GM19238 (cell line): Measurements from ENCODE around the gene HIVEP3.

Source experiments
- DNase-seq: peaks from one replicate; pipeline ENCODE4 v3.0.0; 2011; ENCODE audit warnings: low spot score; ENCODE audit not compliant: insufficient read length

HIVEP3 gene

GRCh38 chr1:41538741-41539417, 379.8 kb downstream of the HIVEP3 start:
- no peak for DNase-seq

- no peak for DNase-seq
These were observed 380.9 kb downstream of the HIVEP3 start for GRCh38 chr1:41537788-41538351.

- DNase-seq: no peak
These were observed 381.5 kb downstream of the HIVEP3 start for GRCh38 chr1:41537251-41537650.

GRCh38 chr1:41536361-41536802, 382.3 kb downstream of the HIVEP3 start:
- no peak for DNase-seq

- DNase-seq: no peak
These were observed 383.0 kb downstream of the HIVEP3 start for GRCh38 chr1:41535716-41536115.

GRCh38 chr1:41535276-41535675, 383.4 kb downstream of the HIVEP3 start:
- DNase-seq: no peak

- DNase-seq: no peak
These were observed 384.3 kb downstream of the HIVEP3 start for GRCh38 chr1:41534181-41535076.

GRCh38 chr1:41533731-41534080, 385.0 kb downstream of the HIVEP3 start:
- DNase-seq: no peak

GRCh38 chr1:41533016-41533730, 385.5 kb downstream of the HIVEP3 start:
- DNase-seq: no peak

GRCh38 chr1:41532206-41532975, 386.3 kb downstream of the HIVEP3 start:
- DNase-seq: no peak

GRCh38 chr1:41530411-41530810, 388.3 kb downstream of the HIVEP3 start:
- DNase-seq: no peak

GRCh38 chr1:41529621-41530395, 388.9 kb downstream of the HIVEP3 start:
- DNase-seq: no peak

GRCh38 chr1:41528726-41529605, 389.8 kb downstream of the HIVEP3 start:
- DNase-seq: no peak

GRCh38 chr1:41528106-41528505, 390.6 kb downstream of the HIVEP3 start:
- no peak for DNase-seq

- DNase-seq: no peak
These were observed 391.7 kb downstream of the HIVEP3 start for GRCh38 chr1:41526956-41527561.

GRCh38 chr1:41525891-41526587, 392.7 kb downstream of the HIVEP3 start:
- no peak for DNase-seq

- DNase-seq: no peak
These were observed 393.7 kb downstream of the HIVEP3 start for GRCh38 chr1:41524676-41525675.
